Superior temporal gyrus (tissue), 1 donor: ENCODE results near the gene LRRC4C.
A peak's percentile ranks its signal among the peaks of the same experiment; 100 is the strongest.

Experiments used
- DNase-seq: peaks from one replicate; pipeline ENCODE4 v3.0.0-alpha.2; 2016; ENCODE audit errors: extremely low spot score

Gene LRRC4C

GRCh38 chr11:41323446-41323845 lies 136.0 kb downstream of the LRRC4C start:
- no peak for DNase-seq

- DNase-seq = no peak
Observed at GRCh38 chr11:41320653-41321052, 138.8 kb downstream of the LRRC4C start.

GRCh38 chr11:41320238-41320637 lies 139.2 kb downstream of the LRRC4C start:
- DNase-seq = no peak

- no peak for DNase-seq
Observed at GRCh38 chr11:41319434-41319833, 140.0 kb downstream of the LRRC4C start.

GRCh38 chr11:41316751-41317150 lies 142.7 kb downstream of the LRRC4C start:
- no peak for DNase-seq

- no peak for DNase-seq
Observed at GRCh38 chr11:41313226-41313625, 146.2 kb downstream of the LRRC4C start.

GRCh38 chr11:41309716-41310115 lies 149.7 kb downstream of the LRRC4C start:
- no peak for DNase-seq

GRCh38 chr11:41309111-41309522 lies 150.3 kb downstream of the LRRC4C start:
- DNase-seq = no peak

GRCh38 chr11:41308286-41308685 lies 151.2 kb downstream of the LRRC4C start:
- DNase-seq = no peak

GRCh38 chr11:41307296-41308080 lies 152.0 kb downstream of the LRRC4C start:
- DNase-seq = no peak

- no peak for DNase-seq
Observed at GRCh38 chr11:41306431-41306830, 153.0 kb downstream of the LRRC4C start.

GRCh38 chr11:41301023-41301422 lies 158.4 kb downstream of the LRRC4C start:
- no peak for DNase-seq

GRCh38 chr11:41289408-41289807 lies 170.0 kb downstream of the LRRC4C start:
- no peak for DNase-seq

GRCh38 chr11:41286751-41287150 lies 172.7 kb downstream of the LRRC4C start:
- DNase-seq = no peak

- no peak for DNase-seq
Observed at GRCh38 chr11:41284354-41284753, 175.1 kb downstream of the LRRC4C start.

- no peak for DNase-seq
Observed at GRCh38 chr11:41283191-41283930, 176.1 kb downstream of the LRRC4C start.

- DNase-seq = peak; percentile 60
Observed at GRCh38 chr11:41282395-41282794, 177.1 kb downstream of the LRRC4C start.

- DNase-seq = peak; percentile 75
Observed at GRCh38 chr11:41281131-41281742, 178.2 kb downstream of the LRRC4C start.

GRCh38 chr11:41274831-41275230 lies 184.6 kb downstream of the LRRC4C start:
- no peak for DNase-seq

- DNase-seq = no peak
Observed at GRCh38 chr11:41273908-41274307, 185.5 kb downstream of the LRRC4C start.

GRCh38 chr11:41267451-41267850 lies 192.0 kb downstream of the LRRC4C start:
- no peak for DNase-seq

GRCh38 chr11:41256041-41256440 lies 203.4 kb downstream of the LRRC4C start:
- no peak for DNase-seq

- DNase-seq = no peak
Observed at GRCh38 chr11:41254966-41255365, 204.5 kb downstream of the LRRC4C start.
